ENCODE results near the gene KCNQ1.

The KCNQ1 gene

GRCh38 chr11:2718817-2719438, 274.1 kb downstream of the KCNQ1 start:
- no peaks in the 10 kb centered on the region for H3K27me3 Mint-ChIP-seq (ENCODE audit: low read depth)
- H3K9me3 Mint-ChIP-seq: no peaks in the 10 kb centered on the region
- no peaks in the 10 kb centered on the region for H3K4me1 Mint-ChIP-seq (ENCODE audit: low read depth)
- no peaks in the 10 kb centered on the region for H3K36me3 Mint-ChIP-seq (ENCODE audit: low read depth)
- H3K27ac Mint-ChIP-seq: no peak overlapping the region
- H3K4me3 Mint-ChIP-seq: no peak overlapping the region

- H3K27me3 Mint-ChIP-seq (ENCODE audit: low read depth): no peaks in the 10 kb centered on the region
- H3K36me3 Mint-ChIP-seq (ENCODE audit: low read depth): no peaks in the 10 kb centered on the region
- H3K9me3 Mint-ChIP-seq: no peaks in the 10 kb centered on the region
- H3K4me1 Mint-ChIP-seq (ENCODE audit: low read depth): no peaks in the 10 kb centered on the region
- H3K27ac Mint-ChIP-seq: no peak overlapping the region
- H3K4me3 Mint-ChIP-seq: no peak overlapping the region
These were observed 275.2 kb downstream of the KCNQ1 start for GRCh38 chr11:2719831-2720590.

- H3K27me3 Mint-ChIP-seq (ENCODE audit: low read depth): no peaks in the 10 kb centered on the region
- no peaks in the 10 kb centered on the region for H3K36me3 Mint-ChIP-seq (ENCODE audit: low read depth)
- no peaks in the 10 kb centered on the region for H3K9me3 Mint-ChIP-seq
- no peak overlapping the region for H3K4me3 Mint-ChIP-seq
- no peaks in the 10 kb centered on the region for H3K4me1 Mint-ChIP-seq (ENCODE audit: low read depth)
- H3K27ac Mint-ChIP-seq: no peak overlapping the region
These were observed 276.6 kb downstream of the KCNQ1 start for GRCh38 chr11:2721210-2721916.

- Mint-ChIP-seq H3K27me3 (ENCODE audit: low read depth) (no peaks in the 10 kb centered on the region), H3K36me3 (ENCODE audit: low read depth) (no peaks in the 10 kb centered on the region), H3K9me3 (no peaks in the 10 kb centered on the region), H3K4me1 (ENCODE audit: low read depth) (no peaks in the 10 kb centered on the region), H3K27ac (no peak overlapping the region), H3K4me3 (no peak overlapping the region)
These were observed 278.1 kb downstream of the KCNQ1 start for GRCh38 chr11:2722955-2723354.

- Mint-ChIP-seq H3K36me3 (ENCODE audit: low read depth) (no peaks in the 10 kb centered on the region), H3K27me3 (ENCODE audit: low read depth) (no peaks in the 10 kb centered on the region), H3K4me3 (no peak overlapping the region), H3K27ac (no peak overlapping the region), H3K9me3 (no peaks in the 10 kb centered on the region), H3K4me1 (ENCODE audit: low read depth) (no peaks in the 10 kb centered on the region)
These were observed 279.3 kb downstream of the KCNQ1 start for GRCh38 chr11:2724104-2724503.

- H3K27ac Mint-ChIP-seq: no peak overlapping the region
These were observed 280.0 kb downstream of the KCNQ1 start for GRCh38 chr11:2724653-2725367.

GRCh38 chr11:2725368-2726300, 280.8 kb downstream of the KCNQ1 start:
- Mint-ChIP-seq H3K4me1 (ENCODE audit: low read depth) (no peaks in the 10 kb centered on the region), H3K27me3 (ENCODE audit: low read depth) (no peaks in the 10 kb centered on the region), H3K36me3 (ENCODE audit: low read depth) (no peaks in the 10 kb centered on the region), H3K4me3 (no peak overlapping the region), H3K9me3 (no peaks in the 10 kb centered on the region), H3K27ac (no peak overlapping the region)

More at GRCh38 chr11:2724653-2725367, 280.0 kb downstream of the KCNQ1 start:
- no peak overlapping the region for H3K4me3 Mint-ChIP-seq
- H3K4me1 Mint-ChIP-seq (ENCODE audit: low read depth): no peaks in the 10 kb centered on the region
- no peaks in the 10 kb centered on the region for H3K36me3 Mint-ChIP-seq (ENCODE audit: low read depth)
- no peaks in the 10 kb centered on the region for H3K27me3 Mint-ChIP-seq (ENCODE audit: low read depth)
- no peaks in the 10 kb centered on the region for H3K9me3 Mint-ChIP-seq

GRCh38 chr11:2726964-2727363, 282.2 kb downstream of the KCNQ1 start:
- no peaks in the 10 kb centered on the region for H3K4me1 Mint-ChIP-seq (ENCODE audit: low read depth)
- H3K9me3 Mint-ChIP-seq: no peaks in the 10 kb centered on the region
- no peak overlapping the region for H3K4me3 Mint-ChIP-seq
- H3K27ac Mint-ChIP-seq: no peak overlapping the region
- no peaks in the 10 kb centered on the region for H3K27me3 Mint-ChIP-seq (ENCODE audit: low read depth)
- no peaks in the 10 kb centered on the region for H3K36me3 Mint-ChIP-seq (ENCODE audit: low read depth)

GRCh38 chr11:2728128-2728662, 283.4 kb downstream of the KCNQ1 start:
- H3K27me3 Mint-ChIP-seq (ENCODE audit: low read depth): no peaks in the 10 kb centered on the region
- H3K4me1 Mint-ChIP-seq (ENCODE audit: low read depth): no peaks in the 10 kb centered on the region
- H3K4me3 Mint-ChIP-seq: no peak overlapping the region
- H3K36me3 Mint-ChIP-seq (ENCODE audit: low read depth): no peaks in the 10 kb centered on the region
- H3K27ac Mint-ChIP-seq: no peak overlapping the region
- no peaks in the 10 kb centered on the region for H3K9me3 Mint-ChIP-seq

- Mint-ChIP-seq H3K27me3 (ENCODE audit: low read depth) (no peaks in the 10 kb centered on the region), H3K4me3 (no peak overlapping the region), H3K36me3 (ENCODE audit: low read depth) (no peaks in the 10 kb centered on the region), H3K27ac (no peak overlapping the region), H3K9me3 (no peaks in the 10 kb centered on the region), H3K4me1 (ENCODE audit: low read depth) (no peaks in the 10 kb centered on the region)
These were observed 284.0 kb downstream of the KCNQ1 start for GRCh38 chr11:2728663-2729332.

GRCh38 chr11:2729841-2730240, 285.0 kb downstream of the KCNQ1 start:
- H3K9me3 Mint-ChIP-seq: no peaks in the 10 kb centered on the region
- no peaks in the 10 kb centered on the region for H3K27me3 Mint-ChIP-seq (ENCODE audit: low read depth)
- no peak overlapping the region for H3K4me3 Mint-ChIP-seq
- H3K4me1 Mint-ChIP-seq (ENCODE audit: low read depth): no peaks in the 10 kb centered on the region
- H3K36me3 Mint-ChIP-seq (ENCODE audit: low read depth): no peaks in the 10 kb centered on the region
- no peak overlapping the region for H3K27ac Mint-ChIP-seq

- Mint-ChIP-seq H3K4me3 (no peak overlapping the region), H3K9me3 (no peaks in the 10 kb centered on the region), H3K27me3 (ENCODE audit: low read depth) (no peaks in the 10 kb centered on the region), H3K4me1 (ENCODE audit: low read depth) (no peaks in the 10 kb centered on the region), H3K27ac (no peak overlapping the region), H3K36me3 (ENCODE audit: low read depth) (no peaks in the 10 kb centered on the region)
These were observed 285.7 kb downstream of the KCNQ1 start for GRCh38 chr11:2730272-2731129.
